Heart left ventricle (tissue), 16 donors: Measurements from ENCODE around the gene SHTN1. TPM values are rescaled to one million over a fixed set of nuclear protein-coding genes. Genes with fewer than 3 reads are reported as not detected.

Experiments
- ATAC-seq, 4 donors: fragments of 200-7000 bp; cut with Tn5 transposase; one replicate each; pipeline ENCODE4 v1.9.1; 2020 to 2022; ENCODE audit warnings: moderate library complexity in 4 of 4, mild to moderate bottlenecking in 3 of 4, moderate number of reproducible peaks in 1 of 4
- DNase-seq, 5 donors: peaks; one replicate each; pipeline ENCODE4 v3.0.0-alpha.2; 2020
- H3K27ac ChIP-seq, 12 donors: fragments of 200-600 bp; sonication (generic) in 4 of 12; one replicate each; pipeline versions ENCODE4 v1.5.0 to v1.8.0; 2016 to 2022; ENCODE audit warnings: mild to moderate bottlenecking in 2 of 12
- H3K27me3 ChIP-seq, 9 donors: fragments of 200-600 bp; sonication (generic) in 2 of 9; one replicate each; pipeline versions ENCODE4 v1.5.1 to v1.8.0; 2016 to 2022; ENCODE audit warnings: mild to moderate bottlenecking in 3 of 9
- H3K36me3 ChIP-seq, 9 donors: fragments of 200-600 bp; sonication (generic) in 2 of 9; one replicate each; pipeline versions ENCODE4 v1.5.0 to v1.8.0; 2018 to 2022; ENCODE audit warnings: mild to moderate bottlenecking in 2 of 9
- H3K4me1 ChIP-seq, 12 donors: fragments of 200-600 bp; sonication (generic) in 4 of 12; one replicate each; pipeline versions ENCODE4 v1.5.0 to v1.8.0; 2016 to 2022; ENCODE audit warnings: mild to moderate bottlenecking in 3 of 12
- H3K4me3 ChIP-seq, 12 donors: fragments of 200-600 bp; sonication (generic) in 4 of 12; one replicate each; pipeline versions ENCODE4 v1.5.0 to v1.8.0; 2017 to 2022; ENCODE audit warnings: mild to moderate bottlenecking in 9 of 12, moderate library complexity in 4 of 12
- H3K9me3 ChIP-seq, 12 donors: fragments of 200-600 bp; sonication (generic) in 4 of 12; one replicate each; pipeline versions ENCODE4 v1.5.0 to v1.8.0; 2016 to 2022; ENCODE audit warnings: mild to moderate bottlenecking in 1 of 12
- CTCF ChIP-seq, 12 donors: fragments of 200-600 bp; sonication (generic) in 4 of 12; IDR thresholded peaks; one replicate each; pipeline versions ENCODE4 v1.5.0 to v1.8.0; 2018 to 2022; ENCODE audit warnings: antibody characterized with exemption in 12 of 12, mild to moderate bottlenecking in 5 of 12
- POLR2A ChIP-seq, 2 donors: fragments of 450-650 bp; IDR thresholded peaks; one replicate each; pipeline ENCODE4 v1.6.1; 2017; ENCODE audit warnings: antibody characterized with exemption in 2 of 2, mild to moderate bottlenecking in 2 of 2, moderate library complexity in 2 of 2
- WGBS, 4 donors: extraction: QIAGEN DNeasy Blood & Tissue Kit in 2 of 4; methylation state at CpG; one replicate each; pipeline versions ENCODE4 v1.1.5 to v1.1.7; 2013 to 2018; 5-methylcytosine and 5-hydroxymethylcytosine counted together
- intact Hi-C, 10 donors: fragments of 100-400 bp; cut with DNase I; formaldehyde crosslinking; loops; one replicate each; pipeline versions ENCODE4 v1.11.1 to v1.14.2; 2022
- polyA plus RNA-seq, 2 donors: library from polyadenylated mRNA; stranded (reverse); fragments of 200-250 nt; gene quantifications; one replicate each; pipeline ENCODE4 v1.2.3, GENCODE V29; 2013
- total RNA-seq, 9 donors: library from RNA; depleted of rRNA in 2 of 9; stranded (reverse); fragments of >200 nt in 2 of 9; fragmentation: NEBNext Ultra II Directional in 3 of 9; extraction: Animal tissue kit (Norgen Biotek cat#: 25700) in 3 of 9; gene quantifications; one replicate each; pipeline versions ENCODE4 v1.1.0 to v1.2.4, GENCODE V29; 2016 to 2023
- donor health status: ischemic (EF 13 %, LVEDD 7.1; RV severe dilation, severe dysfunction).
- donor health status: healthy with polysubstance abuse.
- donor health status: DM: no; HTN: yes; CAD: no.
- donor health status: DM: no; HTN: no; CAD: no.
- donor health status: ischemic (EF 25% LVEDD 6.9; RV normal size, moderate dysfunction).
- donor health status: ischemic (EF 25% LVEDD 5.7; RV mildly dilated, moderate dysfunction).
- donor health status: healthy.
- donor health status: DM: yes; HTN: yes; CAD: no.
- donor health status: ischemic (EF 35%, LVEDD 5.7; RV mildly dilated, moderate dysfunction).
- donor health status: nonischemic (EF 11% LVEDD 7.7; RV severe dilation, severe dysfunction).
- donor health status: DM: yes; HTN: yes; CAD: no.
- donor health status: PGD.
- donor health status: ischemic (EF 29% LVEDD 5.4; RV normal size, mild dysfunction).
- donor health status: nonischemic (EF 23%, LVEDD 6.1; RV moderate dilation, normal function).

SHTN1 gene
- total and polyA plus RNA-seq, 11 donors, result 1.2 to 16.5 (median 2.5) TPM

GRCh38 chr10:116861796-116862195, 143.2 kb downstream of the SHTN1 start:
- intact Hi-C loops, result no loop called here
- H3K36me3 ChIP-seq, result no peaks in the 10 kb centered on the region
- TF ChIP-seq CTCF (IDR thresholded peaks at IDR 0.05), result no peak
- no peak for TF ChIP-seq POLR2A (IDR thresholded peaks at IDR 0.05)
- no peak overlapping the region for H3K4me3 ChIP-seq
- 38 to 60% (median 55%) methylated on average over 2 of the region's 2 CpGs for WGBS, 4 donors
- no peaks in the 10 kb centered on the region for H3K4me1 ChIP-seq
- ATAC-seq (no peak), DNase-seq (no peak)
- peaks cover 0 to 7% (median 0%) of the 10 kb centered on the region in 9 donors for H3K27me3 ChIP-seq
- H3K27ac ChIP-seq, result no peak overlapping the region
- peaks cover 0 to 15% (median 0%) of the 10 kb centered on the region in 12 donors for H3K9me3 ChIP-seq

- Histone ChIP-seq H3K9me3 (peaks cover 0 to 15% (median 0%) of the 10 kb centered on the region in 12 donors), H3K36me3 (no peaks in the 10 kb centered on the region), H3K4me3 (no peak overlapping the region), H3K27ac (no peak overlapping the region), H3K27me3 (peaks cover 0 to 7% (median 0%) of the 10 kb centered on the region in 9 donors), H3K4me1 (no peaks in the 10 kb centered on the region)
- ATAC-seq, result no peak
- TF ChIP-seq POLR2A (IDR thresholded peaks at IDR 0.05) (no peak), CTCF (IDR thresholded peaks at IDR 0.05) (no peak)
- WGBS, 4 donors, result 89 to 95% (median 91%) methylated on average over 3 of the region's 3 CpGs
- intact Hi-C loops, result no loop called here
- DNase-seq, result no peak
These were observed 147.8 kb downstream of the SHTN1 start for GRCh38 chr10:116857156-116857555.

- H3K9me3 ChIP-seq, result peaks cover 0 to 15% (median 0%) of the 10 kb centered on the region in 12 donors
- H3K4me1 ChIP-seq, result peaks cover 0 to 9% (median 5%) of the 10 kb centered on the region in 12 donors
- no peak overlapping the region for H3K4me3 ChIP-seq
- no peaks in the 10 kb centered on the region for H3K36me3 ChIP-seq
- no peak for TF ChIP-seq POLR2A (IDR thresholded peaks at IDR 0.05)
- TF ChIP-seq CTCF (IDR thresholded peaks at IDR 0.05), result no peak
- peaks cover 0 to 28% (median 3%) of the 10 kb centered on the region in 9 donors for H3K27me3 ChIP-seq
- DNase-seq, result no peak
- intact Hi-C loops, result no loop called here
- H3K27ac ChIP-seq, result no peak overlapping the region
- ATAC-seq, result no peak
- WGBS, 4 donors, result 83 to 89% (median 85%) methylated on average over 4 of the region's 4 CpGs
These were observed 151.3 kb downstream of the SHTN1 start for GRCh38 chr10:116853701-116854100.

- no peak for DNase-seq
- H3K27ac ChIP-seq, result no peak overlapping the region
- peaks cover 0 to 10% (median 0%) of the 10 kb centered on the region in 12 donors for H3K9me3 ChIP-seq
- no peak overlapping the region for H3K4me3 ChIP-seq
- H3K4me1 ChIP-seq, result peaks cover 0 to 13% (median 5%) of the 10 kb centered on the region in 12 donors
- H3K27me3 ChIP-seq, result peaks cover 0 to 32% (median 3%) of the 10 kb centered on the region in 9 donors
- WGBS, 4 donors, result 81 to 93% (median 87%) methylated on average over 4 of the region's 4 CpGs
- no peaks in the 10 kb centered on the region for H3K36me3 ChIP-seq
- TF ChIP-seq CTCF (IDR thresholded peaks at IDR 0.05) (no peak), POLR2A (IDR thresholded peaks at IDR 0.05) (no peak)
- intact Hi-C loops, result no loop called here
- no peak for ATAC-seq
These were observed 151.7 kb downstream of the SHTN1 start for GRCh38 chr10:116853287-116853686.
